Activated CD4-positive, alpha-beta memory T cell treated with anti-CD3 and anti-CD28 coated beads for 36 hours (primary cell): Measurements from ENCODE around the gene ZBTB20. TPM values are rescaled to one million over a fixed set of nuclear protein-coding genes. Genes with fewer than 3 reads are reported as not detected.

Experiments
- CTCF ChIA-PET: fragments of 350-600 bp; sonication (Branson Sonifier 250); formaldehyde crosslinking; loops from one replicate; lab custom pipeline; 2021; ENCODE audit warnings: antibody characterized with exemption, inconsistent platforms; lab: Charles Lee
- POLR2A ChIA-PET: fragments of 350-600 bp; sonication (Branson Sonifier 250); formaldehyde crosslinking; loops from one replicate; lab custom pipeline; 2021; ENCODE audit warnings: antibody characterized with exemption; lab: Charles Lee
- DNase-seq: peaks from one replicate; pipeline ENCODE4 v3.0.0-alpha.2; 2020
- H3K27ac Mint-ChIP-seq: one replicate; pipeline ENCODE4 v1.8.0; 2021; ENCODE audit warnings: mixed read lengths
- H3K27me3 Mint-ChIP-seq: one replicate; pipeline ENCODE4 v1.8.0; 2021; ENCODE audit warnings: mixed read lengths
- H3K36me3 Mint-ChIP-seq: one replicate; pipeline ENCODE4 v1.8.0; 2021; ENCODE audit warnings: mixed read lengths
- H3K4me1 Mint-ChIP-seq: one replicate; pipeline ENCODE4 v1.8.0; 2021; ENCODE audit warnings: low read depth, mixed read lengths
- H3K4me3 Mint-ChIP-seq: one replicate; pipeline ENCODE4 v1.8.0; 2021; ENCODE audit warnings: mild to moderate bottlenecking, mixed read lengths
- H3K9me3 Mint-ChIP-seq: one replicate; pipeline ENCODE4 v1.8.0; 2021; ENCODE audit warnings: mixed read lengths
- intact Hi-C: fragments of 100-400 bp; cut with micrococcal nuclease; formaldehyde crosslinking; loops from one replicate; pipeline ENCODE4 v1.15.1; 2023
- total RNA-seq, 2 experiments: library from RNA; stranded (reverse); gene quantifications; one replicate each; pipeline ENCODE4 v1.2.3, GENCODE V29; 2021

ZBTB20 gene
- total RNA-seq, 2 experiments from 2014 or later, result 4.4 to 5.4 TPM

DNA sequence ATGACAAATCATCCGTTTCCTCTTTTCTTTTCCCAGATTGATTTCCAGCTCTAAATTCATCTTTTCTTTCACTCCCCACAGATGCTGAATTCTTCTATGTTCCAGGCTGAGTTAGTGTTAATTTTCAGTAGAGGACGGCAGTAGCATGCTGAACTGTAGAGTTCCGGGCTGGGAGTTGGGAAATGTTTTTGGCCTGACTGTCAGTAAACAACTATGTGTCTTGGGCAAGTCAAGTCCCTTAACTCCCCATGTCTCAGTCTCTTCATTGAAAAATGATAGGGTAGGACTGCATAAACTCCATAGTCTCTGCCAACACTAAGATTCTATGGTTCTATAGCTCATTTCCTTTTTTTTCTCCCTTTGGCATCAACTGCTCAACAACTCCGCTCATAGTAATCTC, 519.3 kb downstream of the ZBTB20 start:
- POLR2A ChIA-PET, result no interaction called here
- Mint-ChIP-seq H3K4me3 (no peak overlapping the region), H3K27me3 (no peaks in the 10 kb centered on the region), H3K4me1 (peaks cover 4% of the 10 kb centered on the region), H3K36me3 (peaks cover 11% of the 10 kb centered on the region), H3K27ac (no peak overlapping the region), H3K9me3 (no peaks in the 10 kb centered on the region)
- CTCF ChIA-PET, result no interaction called here
- intact Hi-C loops, result no loop called here
- no peak for DNase-seq

DNA sequence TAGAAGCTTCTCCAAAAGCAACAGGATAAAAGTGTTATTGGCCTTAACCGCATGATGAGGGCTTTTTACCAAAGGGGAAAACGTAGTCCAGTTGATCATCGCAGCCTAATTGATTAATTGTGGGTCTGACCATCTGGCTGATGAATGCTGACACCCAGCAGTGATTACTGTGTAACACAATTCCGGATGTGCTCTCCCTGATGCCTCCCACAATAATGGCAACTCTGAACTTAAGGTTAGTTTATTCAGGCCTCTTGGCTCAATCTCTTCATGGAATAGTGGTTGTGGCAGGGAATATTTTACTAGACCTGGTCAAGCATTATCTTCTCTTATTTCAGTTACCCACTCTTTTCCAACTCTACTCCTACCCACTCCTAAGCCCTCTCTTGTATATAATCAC, 520.3 kb downstream of the ZBTB20 start:
- intact Hi-C loops, result no loop called here

GRCh38 chr3:114624571-114625181, 522.4 kb downstream of the ZBTB20 start:
- no peaks in the 10 kb centered on the region for H3K9me3 Mint-ChIP-seq
- intact Hi-C loops, result no loop called here
- peaks cover 11% of the 10 kb centered on the region for H3K36me3 Mint-ChIP-seq
- no peak overlapping the region for H3K27ac Mint-ChIP-seq
- no peaks in the 10 kb centered on the region for H3K27me3 Mint-ChIP-seq
- CTCF ChIA-PET, result no interaction called here
- no peak overlapping the region for H3K4me3 Mint-ChIP-seq
- POLR2A ChIA-PET, result no interaction called here
- peak; percentile 17 for DNase-seq
- H3K4me1 Mint-ChIP-seq, result peaks cover 2% of the 10 kb centered on the region

More for the DNA sequence above, 520.3 kb downstream of the ZBTB20 start:
- DNase-seq, result no peak
- Mint-ChIP-seq H3K9me3 (no peaks in the 10 kb centered on the region), H3K36me3 (peaks cover 11% of the 10 kb centered on the region), H3K4me3 (no peak overlapping the region), H3K4me1 (peaks cover 2% of the 10 kb centered on the region), H3K27me3 (no peaks in the 10 kb centered on the region), H3K27ac (no peak overlapping the region)
- CTCF ChIA-PET, result no interaction called here
- POLR2A ChIA-PET, result no interaction called here

- CTCF ChIA-PET, result no interaction called here
- POLR2A ChIA-PET, result no interaction called here
- Mint-ChIP-seq H3K4me1 (peaks cover 2% of the 10 kb centered on the region), H3K4me3 (no peak overlapping the region), H3K9me3 (no peaks in the 10 kb centered on the region), H3K27ac (no peak overlapping the region), H3K36me3 (peaks cover 11% of the 10 kb centered on the region), H3K27me3 (no peaks in the 10 kb centered on the region)
- intact Hi-C loops, result no loop called here
- no peak for DNase-seq
Measured at GRCh38 chr3:114624047-114624445, 523.0 kb downstream of the ZBTB20 start.

GRCh38 chr3:114623420-114624046, 523.6 kb downstream of the ZBTB20 start:
- intact Hi-C loops, result no loop called here
- Mint-ChIP-seq H3K9me3 (no peaks in the 10 kb centered on the region), H3K27me3 (no peaks in the 10 kb centered on the region), H3K27ac (no peak overlapping the region), H3K36me3 (peaks cover 11% of the 10 kb centered on the region), H3K4me3 (no peak overlapping the region), H3K4me1 (peaks cover 2% of the 10 kb centered on the region)
- DNase-seq, result no peak
- POLR2A ChIA-PET, result no interaction called here
- CTCF ChIA-PET, result no interaction called here

DNA sequence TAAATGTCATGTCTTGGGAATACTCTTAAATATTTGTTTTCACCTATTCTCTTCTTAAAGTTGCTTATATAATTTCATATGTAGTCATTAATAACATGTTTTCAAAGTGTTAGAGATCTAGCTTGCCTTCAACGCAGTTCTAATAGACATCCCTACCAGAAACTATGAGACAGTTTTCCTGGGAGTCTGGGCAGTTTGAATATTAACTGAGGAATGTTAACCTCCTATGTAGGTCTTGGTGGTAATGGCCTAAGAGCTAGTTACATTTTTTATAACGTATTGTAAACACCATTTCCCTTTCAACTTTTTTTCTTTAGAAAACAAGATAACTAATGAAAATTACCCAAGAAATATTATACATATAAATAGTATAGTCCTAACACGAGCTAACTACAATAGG, 525.1 kb downstream of the ZBTB20 start:
- no peak for DNase-seq
- POLR2A ChIA-PET, result no interaction called here
- Mint-ChIP-seq H3K27ac (no peak overlapping the region), H3K36me3 (peaks cover 11% of the 10 kb centered on the region), H3K4me3 (no peak overlapping the region), H3K27me3 (no peaks in the 10 kb centered on the region), H3K4me1 (peaks cover 2% of the 10 kb centered on the region), H3K9me3 (no peaks in the 10 kb centered on the region)
- intact Hi-C loops, result no loop called here
- CTCF ChIA-PET, result no interaction called here

DNA sequence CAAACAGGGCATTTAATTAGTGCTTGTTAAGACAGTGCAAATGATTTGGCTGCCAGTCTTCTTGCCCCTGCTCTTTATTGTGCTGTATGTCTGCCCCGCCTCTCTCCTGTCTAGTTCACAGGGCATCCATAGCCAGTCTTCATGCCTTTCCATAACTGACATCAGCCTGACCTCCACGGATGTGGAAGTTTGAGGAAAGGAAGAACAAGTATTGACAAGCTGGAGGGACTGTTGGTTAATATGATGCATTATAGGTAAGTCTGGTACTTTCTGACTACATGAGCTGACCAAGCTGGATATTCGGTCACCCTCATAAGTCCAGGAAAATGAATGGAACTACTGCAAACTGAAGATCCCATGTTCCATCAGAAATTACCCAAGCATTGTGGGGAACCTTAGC, 527.3 kb downstream of the ZBTB20 start:
- Mint-ChIP-seq H3K9me3 (no peaks in the 10 kb centered on the region), H3K27me3 (no peaks in the 10 kb centered on the region), H3K36me3 (peaks cover 9% of the 10 kb centered on the region), H3K4me3 (no peak overlapping the region), H3K27ac (no peak overlapping the region), H3K4me1 (peaks cover 2% of the 10 kb centered on the region)
- POLR2A ChIA-PET, result no interaction called here
- intact Hi-C loops, result no loop called here
- no peak for DNase-seq
- CTCF ChIA-PET, result no interaction called here

DNA sequence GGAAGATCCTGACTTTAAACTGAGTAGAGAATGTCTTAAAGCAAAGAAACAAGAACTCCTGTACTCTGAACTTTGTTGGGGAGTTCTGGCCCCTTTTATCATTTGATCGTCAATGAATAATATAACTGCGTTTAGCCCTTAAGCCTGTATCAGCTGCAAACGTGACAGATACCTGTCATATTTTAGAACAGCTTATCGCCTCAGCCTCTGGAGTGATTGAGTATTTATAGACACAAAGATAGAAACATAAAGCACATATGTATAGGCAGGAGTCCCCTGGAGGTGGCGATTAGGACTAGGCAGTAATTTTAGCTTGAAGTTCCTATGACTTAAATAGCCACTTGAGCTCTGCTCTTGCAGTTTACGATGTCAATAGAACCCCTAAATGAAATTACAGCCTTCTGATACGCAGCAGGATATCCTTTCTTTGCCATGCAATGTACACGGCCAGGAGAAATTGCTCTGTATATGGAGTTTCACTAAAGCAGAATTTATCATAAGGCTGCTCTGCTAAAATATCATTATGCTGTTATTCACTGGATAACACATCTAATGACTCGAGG, 531.5 kb downstream of the ZBTB20 start:
- no peaks in the 10 kb centered on the region for H3K4me1 Mint-ChIP-seq
- no peak for DNase-seq
- H3K4me3 Mint-ChIP-seq, result no peak overlapping the region
- no peaks in the 10 kb centered on the region for H3K27me3 Mint-ChIP-seq
- H3K9me3 Mint-ChIP-seq, result no peaks in the 10 kb centered on the region
- no peak overlapping the region for H3K27ac Mint-ChIP-seq
- peaks cover 1% of the 10 kb centered on the region for H3K36me3 Mint-ChIP-seq
- intact Hi-C loops, result no loop called here
- CTCF ChIA-PET, result no interaction called here
- POLR2A ChIA-PET, result no interaction called here

DNA sequence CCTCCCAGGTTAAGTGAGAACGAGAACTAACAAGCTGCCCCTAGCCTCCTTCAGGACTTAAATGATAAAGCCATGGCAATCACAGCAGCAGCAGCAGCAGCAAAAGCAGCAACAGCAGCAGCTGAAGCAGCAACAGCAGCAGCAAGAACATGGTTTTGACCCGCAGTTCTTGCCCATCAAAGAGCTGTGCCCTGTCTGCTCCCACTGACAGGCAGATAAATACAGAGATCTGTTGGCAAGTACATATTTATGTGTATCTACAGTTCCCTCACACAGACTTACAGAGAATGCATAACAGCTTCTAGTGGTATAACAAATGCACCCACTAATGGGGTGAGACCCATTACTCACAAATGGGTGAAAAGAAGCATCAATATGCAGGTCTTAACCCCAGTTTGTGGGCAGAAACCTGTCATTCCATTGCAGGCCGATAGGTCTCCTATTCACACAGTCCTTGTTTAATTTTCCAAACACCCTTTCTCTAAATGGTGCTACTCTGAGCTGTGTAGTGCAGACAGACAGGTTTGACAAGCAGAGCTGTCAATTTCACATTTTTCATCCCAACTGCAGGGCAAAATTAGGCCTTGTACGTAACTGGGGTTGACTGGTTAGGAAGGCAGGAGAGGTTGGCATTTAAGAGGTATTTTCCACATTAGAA, 537.0 kb downstream of the ZBTB20 start:
- CTCF ChIA-PET, result no interaction called here
- intact Hi-C loops, result no loop called here
- POLR2A ChIA-PET, result no interaction called here
- Mint-ChIP-seq H3K9me3 (no peaks in the 10 kb centered on the region), H3K4me3 (no peak overlapping the region), H3K27ac (no peak overlapping the region), H3K27me3 (no peaks in the 10 kb centered on the region), H3K36me3 (peaks cover 1% of the 10 kb centered on the region), H3K4me1 (no peaks in the 10 kb centered on the region)
- no peak for DNase-seq

GRCh38 chr3:114608293-114608692, 538.8 kb downstream of the ZBTB20 start:
- CTCF ChIA-PET, result no interaction called here
- no peaks in the 10 kb centered on the region for H3K9me3 Mint-ChIP-seq
- no peak overlapping the region for H3K27ac Mint-ChIP-seq
- DNase-seq, result no peak
- no peaks in the 10 kb centered on the region for H3K4me1 Mint-ChIP-seq
- H3K4me3 Mint-ChIP-seq, result no peak overlapping the region
- POLR2A ChIA-PET, result no interaction called here
- H3K27me3 Mint-ChIP-seq, result no peaks in the 10 kb centered on the region
- peaks cover 1% of the 10 kb centered on the region for H3K36me3 Mint-ChIP-seq
- intact Hi-C loops, result no loop called here

- Mint-ChIP-seq H3K27ac (no peak overlapping the region), H3K9me3 (no peaks in the 10 kb centered on the region), H3K4me3 (no peak overlapping the region), H3K36me3 (no peaks in the 10 kb centered on the region), H3K27me3 (no peaks in the 10 kb centered on the region), H3K4me1 (no peaks in the 10 kb centered on the region)
- ChIA-PET CTCF (no interaction called here), POLR2A (no interaction called here)
- DNase-seq, result no peak
- intact Hi-C loops, result no loop called here
Measured at GRCh38 chr3:114606336-114606735, 540.8 kb downstream of the ZBTB20 start.

DNA sequence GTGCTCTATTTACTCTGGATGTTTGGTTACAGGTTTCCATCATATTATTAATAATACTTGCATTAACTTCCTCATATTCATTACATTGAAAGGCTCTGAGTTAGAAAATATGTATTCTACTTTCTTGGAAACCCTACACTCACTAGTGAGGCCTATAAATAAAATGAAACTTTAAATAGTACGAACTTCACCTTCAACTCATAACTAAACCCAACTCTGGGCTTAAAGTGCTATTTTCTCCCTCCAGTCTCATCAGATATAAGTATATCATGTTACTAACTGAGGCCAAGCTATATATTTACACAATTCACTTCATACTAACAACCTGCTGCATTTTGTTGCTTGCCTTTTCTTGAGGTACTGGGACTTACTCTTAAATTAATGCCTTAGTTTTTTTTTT, 546.5 kb downstream of the ZBTB20 start:
- DNase-seq, result no peak
- CTCF ChIA-PET, result no interaction called here
- H3K27ac Mint-ChIP-seq, result no peak overlapping the region
- no peaks in the 10 kb centered on the region for H3K36me3 Mint-ChIP-seq
- POLR2A ChIA-PET, result no interaction called here
- H3K4me1 Mint-ChIP-seq, result no peaks in the 10 kb centered on the region
- H3K9me3 Mint-ChIP-seq, result no peaks in the 10 kb centered on the region
- no peaks in the 10 kb centered on the region for H3K27me3 Mint-ChIP-seq
- H3K4me3 Mint-ChIP-seq, result no peak overlapping the region
- intact Hi-C loops, result no loop called here
